Activated CD4-positive, alpha-beta memory T cell treated with anti-CD3 and anti-CD28 coated beads for 36 hours (primary cell): Measurements from ENCODE around the gene USP25. TPM values are rescaled to one million over a fixed set of nuclear protein-coding genes. Genes with fewer than 3 reads are reported as not detected.
A peak's percentile ranks its signal among the peaks of the same experiment; 100 is the strongest.

Experiments used
- CTCF ChIA-PET: fragments of 350-600 bp; sonication (Branson Sonifier 250); formaldehyde crosslinking; loops from one replicate; lab custom pipeline; 2021; ENCODE audit warnings: antibody characterized with exemption, inconsistent platforms; lab: Charles Lee
- POLR2A ChIA-PET: fragments of 350-600 bp; sonication (Branson Sonifier 250); formaldehyde crosslinking; loops from one replicate; lab custom pipeline; 2021; ENCODE audit warnings: antibody characterized with exemption; lab: Charles Lee
- DNase-seq: peaks from one replicate; pipeline ENCODE4 v3.0.0-alpha.2; 2020
- H3K27ac Mint-ChIP-seq: one replicate; pipeline ENCODE4 v1.8.0; 2021; ENCODE audit warnings: mixed read lengths
- H3K27me3 Mint-ChIP-seq: one replicate; pipeline ENCODE4 v1.8.0; 2021; ENCODE audit warnings: mixed read lengths
- H3K36me3 Mint-ChIP-seq: one replicate; pipeline ENCODE4 v1.8.0; 2021; ENCODE audit warnings: mixed read lengths
- H3K4me1 Mint-ChIP-seq: one replicate; pipeline ENCODE4 v1.8.0; 2021; ENCODE audit warnings: low read depth, mixed read lengths
- H3K4me3 Mint-ChIP-seq: one replicate; pipeline ENCODE4 v1.8.0; 2021; ENCODE audit warnings: mild to moderate bottlenecking, mixed read lengths
- H3K9me3 Mint-ChIP-seq: one replicate; pipeline ENCODE4 v1.8.0; 2021; ENCODE audit warnings: mixed read lengths
- intact Hi-C: fragments of 100-400 bp; cut with micrococcal nuclease; formaldehyde crosslinking; loops from one replicate; pipeline ENCODE4 v1.15.1; 2023
- total RNA-seq, 2 experiments: library from RNA; stranded (reverse); gene quantifications; one replicate each; pipeline ENCODE4 v1.2.3, GENCODE V29; 2021

USP25 gene
- total RNA-seq = 10 to 100 TPM; 31.2 to 31.7 TPM

DNA sequence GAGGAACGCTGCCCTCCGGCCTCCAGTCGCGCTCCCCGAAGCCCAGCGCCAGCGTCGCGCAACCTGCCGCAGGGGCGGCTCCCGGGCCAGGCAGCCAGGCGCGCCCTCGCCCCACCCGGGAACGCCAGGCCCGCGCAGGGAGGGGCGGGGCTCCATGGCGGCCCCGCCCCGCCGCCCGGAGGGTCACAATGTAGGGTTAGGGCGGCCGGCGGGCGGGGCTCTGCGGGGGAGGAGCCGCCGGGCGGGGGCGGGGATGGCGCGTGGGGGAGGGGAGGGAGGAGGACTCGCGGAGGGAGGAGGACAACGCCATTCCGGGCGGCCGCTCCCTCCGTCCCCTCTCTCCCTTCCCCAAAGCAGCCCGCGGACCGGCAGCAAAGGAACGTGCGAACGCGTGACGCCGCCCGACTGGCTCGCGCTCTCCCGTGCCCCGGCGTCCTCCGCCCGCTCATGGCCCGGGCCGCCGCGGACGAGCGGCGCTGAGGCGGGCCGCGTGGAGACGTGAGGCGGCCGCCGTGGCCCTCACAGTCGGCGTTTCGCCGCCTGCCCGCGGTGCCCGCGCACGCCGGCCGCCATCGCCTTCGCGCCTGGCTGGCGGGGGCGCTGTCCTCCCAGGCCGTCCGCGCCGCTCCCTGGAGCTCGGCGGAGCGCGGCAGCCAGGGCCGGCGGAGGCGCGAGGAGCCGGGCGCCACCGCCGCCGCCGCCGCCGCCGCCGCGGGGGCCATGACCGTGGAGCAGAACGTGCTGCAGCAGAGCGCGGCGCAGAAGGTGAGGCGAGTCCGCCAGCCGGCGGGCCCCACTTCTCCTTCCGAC lies at the start of gene USP25:
Gene USP25, plus strand, starts transcription at position 309 of the 810 bp plus-strand sequence. Its CDS starts 412 bp downstream, at position 721.
- peaks cover 2% of the 10 kb centered on the region for H3K27me3 Mint-ChIP-seq
- intact Hi-C loops = loop anchor here (1.0 to 5.0 kb wide), 7 partner anchors 65 to 1882 kb away; partner anchors contain the start of genes BTG3, HSPA13, NRIP1 and SAMSN1
- peak; percentile 89 for DNase-seq
- H3K4me3 Mint-ChIP-seq = peak within 1 kb of the TSS; percentile 83
- ChIA-PET POLR2A (no interaction called here), CTCF (interaction anchor here (0.9 to 1.5 kb wide), 3 partner anchors 13 to 43 kb away, joined by 3 to 4 read pairs (median 3); no protein-coding TSS in a partner anchor)
- peaks cover 20% of the 10 kb centered on the region for H3K4me1 Mint-ChIP-seq
- H3K36me3 Mint-ChIP-seq = no peaks in the 10 kb centered on the region
- no peaks in the 10 kb centered on the region for H3K9me3 Mint-ChIP-seq
- H3K27ac Mint-ChIP-seq = peak within 1 kb of the TSS; percentile 77

GRCh38 chr21:15682186-15682895 lies 47.4 kb upstream of the USP25 start:
- POLR2A ChIA-PET = no interaction called here
- Mint-ChIP-seq H3K36me3 (no peaks in the 10 kb centered on the region), H3K4me1 (peaks cover 5% of the 10 kb centered on the region), H3K27me3 (no peaks in the 10 kb centered on the region), H3K9me3 (no peaks in the 10 kb centered on the region), H3K4me3 (no peak overlapping the region), H3K27ac (no peak overlapping the region)
- CTCF ChIA-PET = no interaction called here
- intact Hi-C loops = no loop called here
- DNase-seq = no peak

GRCh38 chr21:15682977-15683376 lies 46.8 kb upstream of the USP25 start:
- ChIA-PET CTCF (no interaction called here), POLR2A (no interaction called here)
- Mint-ChIP-seq H3K4me1 (peaks cover 5% of the 10 kb centered on the region), H3K9me3 (no peaks in the 10 kb centered on the region), H3K4me3 (no peak overlapping the region), H3K36me3 (no peaks in the 10 kb centered on the region), H3K27ac (no peak overlapping the region), H3K27me3 (no peaks in the 10 kb centered on the region)
- intact Hi-C loops = no loop called here
- no peak for DNase-seq

DNA sequence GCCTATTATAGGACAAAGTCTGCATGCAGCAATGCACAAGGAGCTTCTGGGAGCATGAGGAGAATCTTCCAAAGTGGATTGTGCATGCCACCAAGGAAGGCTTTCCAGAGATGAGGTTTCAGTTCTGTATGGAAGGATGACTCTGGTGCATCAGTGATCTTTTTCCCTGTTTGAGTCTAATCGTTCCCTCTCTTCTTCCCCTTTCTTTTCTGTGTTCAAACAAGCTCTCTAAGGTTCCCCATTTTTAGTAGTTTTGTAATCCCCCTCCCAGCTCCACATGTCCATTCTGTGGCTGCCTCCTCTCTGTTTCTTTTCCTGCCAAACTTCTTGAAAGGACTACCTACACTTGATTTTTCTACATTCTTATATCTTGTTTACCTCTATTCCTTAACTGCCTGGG lies 43.3 kb upstream of the USP25 start:
- no peak overlapping the region for H3K27ac Mint-ChIP-seq
- ChIA-PET CTCF (interaction anchor here (1.1 kb wide), 1 partner anchor 44 kb away, joined by 4 read pairs; the partner anchor contains the start of gene USP25), POLR2A (no interaction called here)
- H3K9me3 Mint-ChIP-seq = no peaks in the 10 kb centered on the region
- DNase-seq = no peak
- intact Hi-C loops = no loop called here
- H3K4me1 Mint-ChIP-seq = peaks cover 16% of the 10 kb centered on the region
- H3K4me3 Mint-ChIP-seq = no peak overlapping the region
- H3K27me3 Mint-ChIP-seq = no peaks in the 10 kb centered on the region
- no peaks in the 10 kb centered on the region for H3K36me3 Mint-ChIP-seq

DNA sequence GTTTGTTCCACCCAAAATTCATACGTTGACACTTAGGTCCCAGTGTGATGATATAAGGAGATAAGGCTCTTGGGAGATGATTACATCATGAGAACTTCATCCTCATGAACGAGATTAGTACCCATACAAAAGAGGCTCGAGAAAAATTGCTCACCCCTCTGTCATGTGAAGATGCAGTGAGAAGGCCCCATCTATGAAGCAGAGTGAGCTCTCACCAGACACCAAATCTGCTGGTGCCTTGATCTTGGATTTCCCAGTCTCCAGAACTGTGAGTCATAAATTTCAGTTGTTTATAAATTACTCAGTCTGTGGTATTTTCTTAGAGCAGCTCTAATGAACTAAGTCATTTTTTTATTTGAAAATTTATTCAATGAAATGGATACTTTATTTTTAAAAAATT lies 42.6 kb upstream of the USP25 start:
- Mint-ChIP-seq H3K4me1 (peaks cover 16% of the 10 kb centered on the region), H3K9me3 (no peaks in the 10 kb centered on the region), H3K27ac (no peak overlapping the region), H3K4me3 (no peak overlapping the region), H3K27me3 (no peaks in the 10 kb centered on the region), H3K36me3 (no peaks in the 10 kb centered on the region)
- CTCF ChIA-PET = no interaction called here
- intact Hi-C loops = no loop called here
- DNase-seq = no peak
- POLR2A ChIA-PET = no interaction called here

DNA sequence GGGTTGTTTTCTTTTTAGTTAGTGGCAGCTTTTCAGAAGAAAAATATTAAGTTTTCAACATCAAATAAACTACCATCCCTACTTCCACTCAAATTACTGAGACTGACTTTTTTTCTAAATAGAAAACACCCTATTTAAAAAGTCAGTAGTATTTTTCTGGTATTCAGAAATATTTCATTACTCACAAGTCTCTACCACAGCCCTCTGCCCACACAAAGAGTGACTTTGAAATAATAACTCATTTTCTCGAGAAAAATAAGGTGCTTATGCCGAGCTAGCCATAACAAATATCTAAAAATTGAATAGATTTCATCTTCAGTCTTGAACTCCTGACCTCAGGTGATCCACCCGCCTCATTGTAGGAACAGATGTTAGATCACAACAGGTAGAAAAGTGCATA lies 41.8 kb upstream of the USP25 start:
- no peak overlapping the region for H3K27ac Mint-ChIP-seq
- no peaks in the 10 kb centered on the region for H3K9me3 Mint-ChIP-seq
- ChIA-PET POLR2A (no interaction called here), CTCF (no interaction called here)
- no peak for DNase-seq
- intact Hi-C loops = no loop called here
- H3K4me1 Mint-ChIP-seq = peaks cover 11% of the 10 kb centered on the region
- H3K4me3 Mint-ChIP-seq = no peak overlapping the region
- H3K36me3 Mint-ChIP-seq = no peaks in the 10 kb centered on the region
- H3K27me3 Mint-ChIP-seq = no peaks in the 10 kb centered on the region

DNA sequence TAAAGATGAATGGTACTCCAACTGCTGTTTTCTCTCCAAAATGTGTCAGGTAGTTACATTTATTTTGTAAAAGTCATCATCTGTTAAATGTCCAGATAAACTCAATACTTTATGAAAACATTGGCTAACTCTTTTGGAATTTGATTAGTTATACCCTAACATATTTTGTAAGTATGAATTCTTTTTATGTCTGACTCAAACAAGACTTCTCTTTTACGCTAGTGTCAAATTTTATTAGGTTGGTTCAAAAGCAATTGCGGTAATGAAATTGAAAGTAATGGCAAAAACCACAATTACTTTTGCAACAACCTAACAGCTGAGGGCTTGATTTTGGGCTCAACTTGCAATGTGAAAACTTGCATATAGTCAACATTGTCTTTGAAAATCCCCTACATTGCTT lies 41.0 kb upstream of the USP25 start:
- no peaks in the 10 kb centered on the region for H3K27me3 Mint-ChIP-seq
- ChIA-PET CTCF (no interaction called here), POLR2A (no interaction called here)
- H3K4me3 Mint-ChIP-seq = no peak overlapping the region
- no peak overlapping the region for H3K27ac Mint-ChIP-seq
- DNase-seq = no peak
- H3K36me3 Mint-ChIP-seq = no peaks in the 10 kb centered on the region
- H3K9me3 Mint-ChIP-seq = no peaks in the 10 kb centered on the region
- peaks cover 11% of the 10 kb centered on the region for H3K4me1 Mint-ChIP-seq
- intact Hi-C loops = no loop called here

- Mint-ChIP-seq H3K9me3 (no peaks in the 10 kb centered on the region), H3K27me3 (peaks cover 4% of the 10 kb centered on the region), H3K4me1 (peaks cover 11% of the 10 kb centered on the region), H3K4me3 (no peak overlapping the region), H3K36me3 (no peaks in the 10 kb centered on the region), H3K27ac (no peak overlapping the region)
- intact Hi-C loops = no loop called here
- ChIA-PET POLR2A (no interaction called here), CTCF (no interaction called here)
- DNase-seq = no peak
These were observed 37.1 kb upstream of the USP25 start for GRCh38 chr21:15692711-15693110.

DNA sequence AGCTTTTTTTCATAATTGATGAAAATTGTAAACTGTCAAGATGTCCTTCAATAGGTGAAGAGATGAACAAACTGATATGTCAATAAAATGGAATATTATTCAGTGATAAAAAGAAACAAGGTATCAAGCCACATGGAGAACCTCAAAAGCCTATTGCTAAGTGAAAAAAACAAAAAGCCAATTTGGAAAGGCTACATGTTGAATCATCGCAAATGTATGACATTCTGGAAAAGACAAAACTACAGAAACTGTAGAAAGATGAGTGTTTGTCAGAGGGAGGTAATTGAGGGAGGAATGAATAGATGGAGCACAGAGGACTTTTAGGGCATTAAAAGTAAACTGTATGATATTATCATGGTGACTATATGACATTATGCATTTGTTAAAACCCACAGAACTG lies 34.5 kb upstream of the USP25 start:
- Mint-ChIP-seq H3K4me1 (no peaks in the 10 kb centered on the region), H3K27me3 (peaks cover 4% of the 10 kb centered on the region), H3K4me3 (no peak overlapping the region), H3K27ac (no peak overlapping the region), H3K36me3 (peaks cover 2% of the 10 kb centered on the region), H3K9me3 (no peaks in the 10 kb centered on the region)
- DNase-seq = no peak
- POLR2A ChIA-PET = no interaction called here
- CTCF ChIA-PET = no interaction called here
- intact Hi-C loops = no loop called here

GRCh38 chr21:15701830-15702229 lies 28.0 kb upstream of the USP25 start:
- ChIA-PET CTCF (no interaction called here), POLR2A (no interaction called here)
- no peaks in the 10 kb centered on the region for H3K4me1 Mint-ChIP-seq
- H3K4me3 Mint-ChIP-seq = no peak overlapping the region
- H3K27me3 Mint-ChIP-seq = no peaks in the 10 kb centered on the region
- DNase-seq = no peak
- H3K36me3 Mint-ChIP-seq = peaks cover 4% of the 10 kb centered on the region
- H3K9me3 Mint-ChIP-seq = peaks cover 21% of the 10 kb centered on the region
- H3K27ac Mint-ChIP-seq = no peak overlapping the region
- intact Hi-C loops = no loop called here

GRCh38 chr21:15703932-15704331 lies 25.9 kb upstream of the USP25 start:
- Mint-ChIP-seq H3K27me3 (no peaks in the 10 kb centered on the region), H3K36me3 (peaks cover 2% of the 10 kb centered on the region), H3K27ac (no peak overlapping the region), H3K4me3 (no peak overlapping the region), H3K9me3 (peaks cover 21% of the 10 kb centered on the region), H3K4me1 (no peaks in the 10 kb centered on the region)
- CTCF ChIA-PET = interaction anchor here (0.7 kb wide), 1 partner anchor 36 kb away, joined by 3 read pairs; no protein-coding TSS in a partner anchor
- DNase-seq = no peak
- POLR2A ChIA-PET = no interaction called here
- intact Hi-C loops = no loop called here

- Mint-ChIP-seq H3K27ac (no peak overlapping the region), H3K4me3 (no peak overlapping the region), H3K36me3 (peaks cover 2% of the 10 kb centered on the region), H3K27me3 (peaks cover 2% of the 10 kb centered on the region), H3K4me1 (no peaks in the 10 kb centered on the region), H3K9me3 (peaks cover 21% of the 10 kb centered on the region)
- DNase-seq = no peak
- ChIA-PET POLR2A (no interaction called here), CTCF (no interaction called here)
- intact Hi-C loops = no loop called here
These were observed 23.1 kb upstream of the USP25 start for GRCh38 chr21:15706696-15707095.
